HEK293 (cell line): ENCODE results near the gene IRS2.

Experiments
- BCL6B ChIP-seq: fragments of 450-650 bp; formaldehyde crosslinking; IDR thresholded peaks from 2 replicates; pipeline ENCODE4 v1.5.1; 2017; ENCODE audit warnings: missing biosample characterization, missing genetic modification characterization
- IKZF3 ChIP-seq: fragments of 450-650 bp; IDR thresholded peaks from 2 replicates; pipeline ENCODE4 v1.5.0; 2018; ENCODE audit warnings: missing biosample characterization, mild to moderate bottlenecking, missing genetic modification characterization, moderate library complexity
- KLF10 ChIP-seq: fragments of 450-650 bp; IDR thresholded peaks from 2 replicates; pipeline ENCODE4 v1.5.1; 2018; ENCODE audit warnings: missing biosample characterization, mild to moderate bottlenecking, missing genetic modification characterization
- PRDM6 ChIP-seq: fragments of 450-650 bp; formaldehyde crosslinking; IDR thresholded peaks from 2 replicates; pipeline ENCODE4 v1.5.1; 2017; ENCODE audit warnings: missing biosample characterization, missing genetic modification characterization
- ZBTB17 ChIP-seq: fragments of 450-650 bp; formaldehyde crosslinking; IDR thresholded peaks from 2 replicates; pipeline ENCODE4 v1.5.1; 2016; ENCODE audit warnings: missing biosample characterization, missing genetic modification characterization
- ZEB2 ChIP-seq: fragments of 450-650 bp; formaldehyde crosslinking; IDR thresholded peaks from 2 replicates; pipeline ENCODE4 v1.5.1; 2016; ENCODE audit warnings: missing biosample characterization, missing genetic modification characterization
- ZFP69B ChIP-seq: fragments of 450-650 bp; formaldehyde crosslinking; IDR thresholded peaks from 2 replicates; pipeline ENCODE4 v1.5.1; 2016; ENCODE audit warnings: missing biosample characterization, missing genetic modification characterization
- ZIC2 ChIP-seq: fragments of 450-650 bp; formaldehyde crosslinking; IDR thresholded peaks from 2 replicates; pipeline ENCODE4 v1.5.1; 2016; ENCODE audit warnings: missing biosample characterization, missing genetic modification characterization
- ZNF132 ChIP-seq: fragments of 450-650 bp; formaldehyde crosslinking; IDR thresholded peaks from 2 replicates; pipeline ENCODE4 v1.5.1; 2017; ENCODE audit warnings: missing biosample characterization, missing genetic modification characterization, borderline replicate concordance
- ZNF133 ChIP-seq: fragments of 450-650 bp; formaldehyde crosslinking; IDR thresholded peaks from 2 replicates; pipeline ENCODE4 v1.5.1; 2016; ENCODE audit warnings: missing biosample characterization, missing genetic modification characterization
- ZNF324 ChIP-seq: fragments of 450-650 bp; formaldehyde crosslinking; IDR thresholded peaks from 2 replicates; pipeline ENCODE4 v1.5.1; 2016; ENCODE audit warnings: missing biosample characterization, missing genetic modification characterization
- ZNF335 ChIP-seq: fragments of 450-650 bp; formaldehyde crosslinking; conservative IDR thresholded peaks from 2 replicates; pipeline ENCODE4 v1.5.1; 2016; ENCODE audit warnings: missing biosample characterization, missing genetic modification characterization
- ZNF354C ChIP-seq: fragments of 450-650 bp; formaldehyde crosslinking; IDR thresholded peaks from 2 replicates; pipeline ENCODE4 v1.5.1; 2016; ENCODE audit warnings: missing biosample characterization, missing genetic modification characterization, low read depth, borderline replicate concordance
- ZNF48 ChIP-seq: fragments of 450-650 bp; formaldehyde crosslinking; IDR thresholded peaks from 2 replicates; pipeline ENCODE4 v1.5.1; 2016; ENCODE audit warnings: missing biosample characterization, missing genetic modification characterization
- ZNF560 ChIP-seq: fragments of 450-650 bp; formaldehyde crosslinking; IDR thresholded peaks from 2 replicates; pipeline ENCODE4 v1.5.1; 2017; ENCODE audit warnings: missing biosample characterization, missing genetic modification characterization, borderline replicate concordance
- ZNF629 ChIP-seq: fragments of 450-650 bp; formaldehyde crosslinking; IDR thresholded peaks from 2 replicates; pipeline ENCODE4 v1.5.1; 2017; ENCODE audit warnings: missing biosample characterization, missing genetic modification characterization
- ZNF660 ChIP-seq: fragments of 450-650 bp; IDR thresholded peaks from 2 replicates; pipeline ENCODE4 v1.5.1; 2018; ENCODE audit warnings: missing biosample characterization, mild to moderate bottlenecking, missing genetic modification characterization
- ZNF677 ChIP-seq: fragments of 450-650 bp; IDR thresholded peaks from 2 replicates; pipeline ENCODE4 v1.5.0; 2018; ENCODE audit warnings: missing biosample characterization, mild to moderate bottlenecking, missing genetic modification characterization, moderate library complexity
- ZNF76 ChIP-seq: fragments of 450-650 bp; formaldehyde crosslinking; IDR thresholded peaks from 2 replicates; pipeline ENCODE4; 2016; ENCODE audit warnings: low read depth, missing biosample characterization, missing genetic modification characterization, borderline replicate concordance
- ZSCAN23 ChIP-seq: fragments of 450-650 bp; formaldehyde crosslinking; IDR thresholded peaks from 2 replicates; pipeline ENCODE4 v1.5.1; 2016; ENCODE audit warnings: missing biosample characterization, missing genetic modification characterization
- TF ChIP-seq, protein P1 (sequence below): fragments of 450-650 bp; formaldehyde crosslinking; IDR thresholded peaks from 2 replicates; pipeline ENCODE4 v1.5.1; 2017; ENCODE audit warnings: missing biosample characterization, missing genetic modification characterization
- TF ChIP-seq, protein P2 (sequence below): fragments of 450-650 bp; formaldehyde crosslinking; IDR thresholded peaks from 2 replicates; pipeline ENCODE4 v1.5.1; 2016; ENCODE audit warnings: missing biosample characterization, missing genetic modification characterization
- TF ChIP-seq, protein P3 (sequence below): fragments of 450-650 bp; formaldehyde crosslinking; IDR thresholded peaks from 2 replicates; pipeline ENCODE4 v1.5.1; 2016; ENCODE audit warnings: missing biosample characterization, missing genetic modification characterization
- TF ChIP-seq, protein P4 (sequence below): fragments of 450-650 bp; IDR thresholded peaks from 2 replicates; pipeline ENCODE4 v1.5.1; 2018; ENCODE audit warnings: missing biosample characterization, mild to moderate bottlenecking, missing genetic modification characterization
- TF ChIP-seq, protein P5 (sequence below): fragments of 450-650 bp; formaldehyde crosslinking; IDR thresholded peaks from 2 replicates; pipeline ENCODE4 v1.5.1; 2016; ENCODE audit warnings: missing biosample characterization, missing genetic modification characterization
- TF ChIP-seq, protein P6 (sequence below): fragments of 450-650 bp; formaldehyde crosslinking; IDR thresholded peaks from 2 replicates; pipeline ENCODE4; 2016; ENCODE audit warnings: missing biosample characterization, missing genetic modification characterization

The IRS2 gene

DNA sequence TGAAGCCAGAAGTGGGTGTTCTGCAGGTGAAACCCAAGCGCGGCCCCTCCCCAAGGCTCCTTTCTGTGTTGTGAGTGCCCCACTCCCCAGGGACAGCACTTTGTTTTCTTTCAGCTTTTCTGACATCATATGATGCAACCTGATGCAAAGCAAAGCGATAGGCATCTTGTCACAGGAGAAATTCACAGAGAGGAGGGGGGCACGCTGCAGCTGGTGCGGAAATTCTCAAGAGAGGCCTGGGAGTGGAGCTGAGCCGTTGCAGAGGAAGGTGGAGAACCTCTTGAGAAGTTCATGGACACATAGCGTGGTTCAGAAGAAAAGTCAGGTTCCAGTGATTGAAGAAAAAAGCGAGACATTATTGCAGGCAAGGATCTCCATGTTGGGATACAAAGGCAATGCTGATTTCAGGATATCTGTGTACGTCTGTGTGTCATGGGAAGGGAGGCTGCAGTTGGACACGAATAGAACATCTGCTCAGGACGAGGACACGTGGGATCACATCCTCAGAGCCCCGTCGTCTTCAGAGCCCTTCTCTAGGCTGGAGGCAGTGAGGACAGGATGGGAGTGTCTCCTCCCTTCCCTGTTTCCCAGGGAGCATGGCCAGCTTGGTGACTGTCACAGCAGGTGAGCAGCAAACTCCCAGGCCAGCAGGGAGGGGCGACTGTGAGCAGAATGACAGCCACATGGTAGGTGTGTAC lies 79.2 kb downstream of the IRS2 start (continued):
- TF ChIP-seq ZNF560 (tag by site-specific recombination): no peak
- peak; percentile 42; the same call in 1 of the 2 replicates for TF ChIP-seq PRDM6 (tag by site-specific recombination)
- no peak for TF ChIP-seq ZNF48 (tag by site-specific recombination)
- peak; percentile 52 for TF ChIP-seq ZNF324 (tag by site-specific recombination)
- TF ChIP-seq ZNF132: no peak
- TF ChIP-seq, protein P1, sequence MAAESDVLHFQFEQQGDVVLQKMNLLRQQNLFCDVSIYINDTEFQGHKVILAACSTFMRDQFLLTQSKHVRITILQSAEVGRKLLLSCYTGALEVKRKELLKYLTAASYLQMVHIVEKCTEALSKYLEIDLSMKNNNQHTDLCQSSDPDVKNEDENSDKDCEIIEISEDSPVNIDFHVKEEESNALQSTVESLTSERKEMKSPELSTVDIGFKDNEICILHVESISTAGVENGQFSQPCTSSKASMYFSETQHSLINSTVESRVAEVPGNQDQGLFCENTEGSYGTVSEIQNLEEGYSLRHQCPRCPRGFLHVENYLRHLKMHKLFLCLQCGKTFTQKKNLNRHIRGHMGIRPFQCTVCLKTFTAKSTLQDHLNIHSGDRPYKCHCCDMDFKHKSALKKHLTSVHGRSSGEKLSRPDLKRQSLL (tag by site-specific recombination): no peak
- TF ChIP-seq ZNF629: no peak
- TF ChIP-seq ZEB2 (tag by site-specific recombination): peak; percentile 60
- no peak for TF ChIP-seq ZFP69B
- TF ChIP-seq KLF10 (tag by site-specific recombination): no peak
- TF ChIP-seq ZNF354C (tag by site-specific recombination): no peak
- TF ChIP-seq ZBTB17 (tag by site-specific recombination): peak; percentile 80
- 0 out of 2 replicates have a peak, but pooled peaks have one; percentile 9 for TF ChIP-seq BCL6B (tag by site-specific recombination)
- TF ChIP-seq, protein P2, sequence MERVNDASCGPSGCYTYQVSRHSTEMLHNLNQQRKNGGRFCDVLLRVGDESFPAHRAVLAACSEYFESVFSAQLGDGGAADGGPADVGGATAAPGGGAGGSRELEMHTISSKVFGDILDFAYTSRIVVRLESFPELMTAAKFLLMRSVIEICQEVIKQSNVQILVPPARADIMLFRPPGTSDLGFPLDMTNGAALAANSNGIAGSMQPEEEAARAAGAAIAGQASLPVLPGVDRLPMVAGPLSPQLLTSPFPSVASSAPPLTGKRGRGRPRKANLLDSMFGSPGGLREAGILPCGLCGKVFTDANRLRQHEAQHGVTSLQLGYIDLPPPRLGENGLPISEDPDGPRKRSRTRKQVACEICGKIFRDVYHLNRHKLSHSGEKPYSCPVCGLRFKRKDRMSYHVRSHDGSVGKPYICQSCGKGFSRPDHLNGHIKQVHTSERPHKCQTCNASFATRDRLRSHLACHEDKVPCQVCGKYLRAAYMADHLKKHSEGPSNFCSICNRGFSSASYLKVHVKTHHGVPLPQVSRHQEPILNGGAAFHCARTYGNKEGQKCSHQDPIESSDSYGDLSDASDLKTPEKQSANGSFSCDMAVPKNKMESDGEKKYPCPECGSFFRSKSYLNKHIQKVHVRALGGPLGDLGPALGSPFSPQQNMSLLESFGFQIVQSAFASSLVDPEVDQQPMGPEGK (tag by site-specific recombination): peak; percentile 54
- TF ChIP-seq, protein P3, sequence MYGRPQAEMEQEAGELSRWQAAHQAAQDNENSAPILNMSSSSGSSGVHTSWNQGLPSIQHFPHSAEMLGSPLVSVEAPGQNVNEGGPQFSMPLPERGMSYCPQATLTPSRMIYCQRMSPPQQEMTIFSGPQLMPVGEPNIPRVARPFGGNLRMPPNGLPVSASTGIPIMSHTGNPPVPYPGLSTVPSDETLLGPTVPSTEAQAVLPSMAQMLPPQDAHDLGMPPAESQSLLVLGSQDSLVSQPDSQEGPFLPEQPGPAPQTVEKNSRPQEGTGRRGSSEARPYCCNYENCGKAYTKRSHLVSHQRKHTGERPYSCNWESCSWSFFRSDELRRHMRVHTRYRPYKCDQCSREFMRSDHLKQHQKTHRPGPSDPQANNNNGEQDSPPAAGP (tag by site-specific recombination): no peak
- no peak for TF ChIP-seq ZNF133 (tag by site-specific recombination)
- TF ChIP-seq ZNF335 (tag by site-specific recombination): no peak
- TF ChIP-seq ZIC2: peak; percentile 73
- TF ChIP-seq ZNF677: no peak
- TF ChIP-seq ZNF76: no peak
- TF ChIP-seq ZNF660 (tag by site-specific recombination): no peak
- TF ChIP-seq, protein P4, sequence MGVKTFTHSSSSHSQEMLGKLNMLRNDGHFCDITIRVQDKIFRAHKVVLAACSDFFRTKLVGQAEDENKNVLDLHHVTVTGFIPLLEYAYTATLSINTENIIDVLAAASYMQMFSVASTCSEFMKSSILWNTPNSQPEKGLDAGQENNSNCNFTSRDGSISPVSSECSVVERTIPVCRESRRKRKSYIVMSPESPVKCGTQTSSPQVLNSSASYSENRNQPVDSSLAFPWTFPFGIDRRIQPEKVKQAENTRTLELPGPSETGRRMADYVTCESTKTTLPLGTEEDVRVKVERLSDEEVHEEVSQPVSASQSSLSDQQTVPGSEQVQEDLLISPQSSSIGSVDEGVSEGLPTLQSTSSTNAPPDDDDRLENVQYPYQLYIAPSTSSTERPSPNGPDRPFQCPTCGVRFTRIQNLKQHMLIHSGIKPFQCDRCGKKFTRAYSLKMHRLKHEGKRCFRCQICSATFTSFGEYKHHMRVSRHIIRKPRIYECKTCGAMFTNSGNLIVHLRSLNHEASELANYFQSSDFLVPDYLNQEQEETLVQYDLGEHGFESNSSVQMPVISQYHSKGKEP: peak; percentile 68
- TF ChIP-seq IKZF3: 0 out of 2 replicates have a peak, but pooled peaks have one; percentile 38
- TF ChIP-seq, protein P5, sequence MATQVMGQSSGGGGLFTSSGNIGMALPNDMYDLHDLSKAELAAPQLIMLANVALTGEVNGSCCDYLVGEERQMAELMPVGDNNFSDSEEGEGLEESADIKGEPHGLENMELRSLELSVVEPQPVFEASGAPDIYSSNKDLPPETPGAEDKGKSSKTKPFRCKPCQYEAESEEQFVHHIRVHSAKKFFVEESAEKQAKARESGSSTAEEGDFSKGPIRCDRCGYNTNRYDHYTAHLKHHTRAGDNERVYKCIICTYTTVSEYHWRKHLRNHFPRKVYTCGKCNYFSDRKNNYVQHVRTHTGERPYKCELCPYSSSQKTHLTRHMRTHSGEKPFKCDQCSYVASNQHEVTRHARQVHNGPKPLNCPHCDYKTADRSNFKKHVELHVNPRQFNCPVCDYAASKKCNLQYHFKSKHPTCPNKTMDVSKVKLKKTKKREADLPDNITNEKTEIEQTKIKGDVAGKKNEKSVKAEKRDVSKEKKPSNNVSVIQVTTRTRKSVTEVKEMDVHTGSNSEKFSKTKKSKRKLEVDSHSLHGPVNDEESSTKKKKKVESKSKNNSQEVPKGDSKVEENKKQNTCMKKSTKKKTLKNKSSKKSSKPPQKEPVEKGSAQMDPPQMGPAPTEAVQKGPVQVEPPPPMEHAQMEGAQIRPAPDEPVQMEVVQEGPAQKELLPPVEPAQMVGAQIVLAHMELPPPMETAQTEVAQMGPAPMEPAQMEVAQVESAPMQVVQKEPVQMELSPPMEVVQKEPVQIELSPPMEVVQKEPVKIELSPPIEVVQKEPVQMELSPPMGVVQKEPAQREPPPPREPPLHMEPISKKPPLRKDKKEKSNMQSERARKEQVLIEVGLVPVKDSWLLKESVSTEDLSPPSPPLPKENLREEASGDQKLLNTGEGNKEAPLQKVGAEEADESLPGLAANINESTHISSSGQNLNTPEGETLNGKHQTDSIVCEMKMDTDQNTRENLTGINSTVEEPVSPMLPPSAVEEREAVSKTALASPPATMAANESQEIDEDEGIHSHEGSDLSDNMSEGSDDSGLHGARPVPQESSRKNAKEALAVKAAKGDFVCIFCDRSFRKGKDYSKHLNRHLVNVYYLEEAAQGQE (tag by site-specific recombination): no peak
- TF ChIP-seq, protein P6, sequence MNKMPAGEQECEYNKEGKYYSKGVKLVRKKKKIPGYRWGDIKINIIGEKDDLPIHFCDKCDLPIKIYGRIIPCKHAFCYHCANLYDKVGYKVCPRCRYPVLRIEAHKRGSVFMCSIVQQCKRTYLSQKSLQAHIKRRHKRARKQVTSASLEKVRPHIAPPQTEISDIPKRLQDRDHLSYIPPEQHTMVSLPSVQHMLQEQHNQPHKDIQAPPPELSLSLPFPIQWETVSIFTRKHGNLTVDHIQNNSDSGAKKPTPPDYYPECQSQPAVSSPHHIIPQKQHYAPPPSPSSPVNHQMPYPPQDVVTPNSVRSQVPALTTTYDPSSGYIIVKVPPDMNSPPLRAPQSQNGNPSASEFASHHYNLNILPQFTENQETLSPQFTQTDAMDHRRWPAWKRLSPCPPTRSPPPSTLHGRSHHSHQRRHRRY: no peak
- no peak for TF ChIP-seq ZSCAN23 (tag by site-specific recombination)
